ENCODE results near the gene HSPA12B. TPM values are rescaled to one million over a fixed set of nuclear protein-coding genes. Genes with fewer than 3 reads are reported as not detected.

Gene HSPA12B
- total RNA-seq, 1 donor: not detected

DNA sequence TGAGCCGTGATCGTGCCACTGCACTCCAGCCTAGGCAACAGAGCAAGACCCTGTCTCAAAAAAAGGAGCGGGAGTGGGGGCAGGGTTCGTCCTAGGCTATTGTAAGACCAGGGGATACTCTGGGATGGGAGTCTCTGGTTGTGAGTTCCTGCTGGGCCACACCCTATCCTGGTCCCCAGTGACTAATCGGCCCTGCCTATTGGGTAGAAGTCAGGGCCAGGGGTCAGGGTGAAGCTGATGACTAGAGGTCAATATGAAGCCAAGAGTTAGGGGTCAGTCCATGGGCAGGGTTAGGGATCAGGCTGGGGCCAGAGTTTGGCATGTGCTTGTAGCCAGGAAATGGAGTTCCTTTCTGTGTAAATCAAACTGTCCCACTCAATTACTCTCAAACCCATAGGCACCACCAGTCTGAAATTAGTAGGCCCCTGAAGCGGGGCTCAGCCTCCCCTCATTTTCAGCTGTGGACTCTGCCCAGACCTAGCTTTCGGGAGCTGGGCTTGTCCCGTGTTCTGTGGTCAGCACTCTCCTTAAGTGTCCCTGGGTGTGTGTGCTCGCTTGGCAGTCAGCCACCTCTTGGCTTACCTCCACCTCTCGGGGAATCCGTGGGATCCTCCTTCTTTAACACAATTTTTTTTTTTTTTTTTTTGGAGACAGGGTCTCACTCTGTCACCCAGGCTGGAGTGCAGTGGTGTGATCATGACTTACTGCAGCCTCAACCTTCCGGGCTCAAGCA, 1.8 kb downstream of the HSPA12B start:
- no peak for TF ChIP-seq CTCF (IDR thresholded peaks at IDR 0.05; ENCODE audit: insufficient read depth, low read depth, low read length)
- DNase-seq (ENCODE audit: low read depth): no peak
- no peak overlapping the region for H3K4me3 ChIP-seq (ENCODE audit: low read depth, low read length)

DNA sequence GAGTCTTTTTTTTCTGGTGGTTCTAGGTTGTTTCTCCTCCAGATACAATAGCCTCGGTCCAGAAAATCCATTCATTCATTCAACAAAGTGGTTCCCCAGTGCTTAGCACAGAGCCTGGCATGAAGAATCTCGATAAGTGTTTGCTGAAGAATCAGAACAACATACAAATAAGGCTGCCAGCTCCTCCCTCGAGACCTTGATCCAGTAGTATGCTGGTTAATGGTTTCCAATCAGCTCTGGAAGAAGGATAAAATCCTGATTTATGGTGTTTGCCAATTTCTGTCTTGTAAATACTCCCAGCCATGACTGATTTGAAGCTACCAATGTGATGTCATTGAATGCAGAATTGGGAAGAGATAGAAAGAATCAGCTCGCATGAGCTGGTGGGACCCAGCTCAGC, 3.3 kb downstream of the HSPA12B start:
- no peak for TF ChIP-seq CTCF (IDR thresholded peaks at IDR 0.05; ENCODE audit: insufficient read depth, low read depth, low read length)
- H3K4me3 ChIP-seq (ENCODE audit: low read depth, low read length): no peak overlapping the region

DNA sequence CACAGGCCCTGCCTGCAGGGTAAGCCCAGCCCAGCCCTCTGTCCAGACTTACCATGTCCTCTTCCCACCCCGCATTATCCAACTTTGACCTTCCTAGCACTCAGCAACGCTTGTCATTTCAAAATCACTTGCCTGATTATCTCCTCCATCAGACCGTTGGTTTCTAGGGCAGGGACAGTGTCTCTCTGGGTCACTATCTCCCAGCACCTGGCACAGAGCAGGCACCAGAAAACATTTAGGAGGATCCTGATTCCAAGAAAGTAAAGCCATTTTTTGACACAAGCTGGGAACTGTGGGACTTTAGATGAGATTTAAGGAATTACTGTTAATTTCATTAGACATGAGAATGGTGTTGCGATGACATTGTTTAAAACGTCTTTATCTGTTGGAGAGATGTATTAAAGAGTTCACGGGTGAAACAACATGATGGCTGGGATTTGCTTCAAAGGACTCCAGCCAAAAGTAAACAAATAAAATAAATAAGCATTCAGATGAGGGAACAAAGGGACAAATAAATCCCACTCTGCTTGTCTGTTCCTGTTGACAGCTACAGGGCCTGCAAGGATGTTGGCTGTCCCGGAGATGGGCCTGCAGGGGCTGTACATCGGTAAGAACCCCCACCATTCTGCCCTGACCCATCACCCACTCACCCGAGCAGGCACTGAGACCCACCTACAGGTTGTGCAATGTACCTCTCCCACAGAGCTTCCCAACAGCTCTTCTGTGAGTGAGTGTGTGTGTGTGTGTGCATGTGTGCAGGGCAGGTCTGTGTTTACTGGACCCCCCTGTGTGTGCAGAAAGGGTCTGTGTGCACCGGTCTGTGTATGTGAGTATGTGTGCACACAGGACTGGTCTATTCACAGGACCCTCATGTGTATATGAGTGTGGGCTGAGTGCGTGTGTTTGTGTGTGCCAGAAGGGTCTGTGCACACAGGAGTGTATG, 5.9 kb downstream of the HSPA12B start:
- H3K4me3 ChIP-seq (ENCODE audit: low read depth, low read length): no peak overlapping the region
- no peak for DNase-seq (ENCODE audit: low read depth)
- TF ChIP-seq CTCF (IDR thresholded peaks at IDR 0.05; ENCODE audit: insufficient read depth, low read depth, low read length): no peak

More for the DNA sequence above, 3.3 kb downstream of the HSPA12B start:
- DNase-seq (ENCODE audit: low read depth): no peak

DNA sequence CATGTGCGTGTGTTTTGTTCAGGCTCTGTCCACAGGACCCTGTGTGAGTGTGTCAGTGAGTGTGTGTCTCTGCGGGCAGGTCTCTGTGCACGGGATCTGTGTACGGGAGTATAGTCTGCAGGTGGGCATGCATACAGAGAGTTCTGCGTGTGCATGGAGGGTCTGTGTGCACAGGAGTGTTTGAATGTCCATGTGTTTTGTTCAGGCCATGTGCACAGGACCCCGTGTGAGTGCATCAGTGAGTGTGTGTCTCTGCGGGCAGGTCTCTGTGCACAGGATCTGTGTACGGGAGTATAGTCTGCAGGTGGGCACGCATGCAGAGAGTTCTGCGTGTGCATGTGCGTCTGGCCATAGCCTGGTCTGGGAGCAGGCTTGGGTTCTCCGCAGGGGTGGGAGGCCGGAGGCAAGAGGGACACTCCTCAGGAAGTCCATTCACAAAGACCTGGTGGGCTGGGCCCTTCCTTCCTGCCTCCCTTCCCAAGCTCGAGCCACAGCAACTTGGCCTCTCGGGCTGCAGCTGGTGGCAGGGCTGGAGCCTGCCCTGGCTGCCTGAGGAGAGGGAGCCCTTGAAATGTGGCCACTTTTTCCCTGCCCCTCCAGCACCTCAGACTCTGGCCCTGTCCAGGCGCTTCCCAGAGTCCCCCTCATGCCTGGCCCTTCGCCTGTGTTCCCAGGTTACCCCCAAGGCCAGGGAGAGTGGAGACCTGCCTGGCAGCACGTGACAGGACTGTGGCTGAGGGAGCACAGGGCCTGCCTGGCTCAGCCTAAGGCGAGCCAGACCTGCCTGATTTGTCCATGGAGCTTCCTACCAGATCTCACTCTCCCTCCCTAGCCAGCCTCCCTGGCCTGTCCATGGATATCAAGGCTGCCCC, 6.8 kb downstream of the HSPA12B start:
- no peak for TF ChIP-seq CTCF (IDR thresholded peaks at IDR 0.05; ENCODE audit: insufficient read depth, low read depth, low read length)
- no peak overlapping the region for H3K4me3 ChIP-seq (ENCODE audit: low read depth, low read length)
- DNase-seq (ENCODE audit: low read depth): no peak

DNA sequence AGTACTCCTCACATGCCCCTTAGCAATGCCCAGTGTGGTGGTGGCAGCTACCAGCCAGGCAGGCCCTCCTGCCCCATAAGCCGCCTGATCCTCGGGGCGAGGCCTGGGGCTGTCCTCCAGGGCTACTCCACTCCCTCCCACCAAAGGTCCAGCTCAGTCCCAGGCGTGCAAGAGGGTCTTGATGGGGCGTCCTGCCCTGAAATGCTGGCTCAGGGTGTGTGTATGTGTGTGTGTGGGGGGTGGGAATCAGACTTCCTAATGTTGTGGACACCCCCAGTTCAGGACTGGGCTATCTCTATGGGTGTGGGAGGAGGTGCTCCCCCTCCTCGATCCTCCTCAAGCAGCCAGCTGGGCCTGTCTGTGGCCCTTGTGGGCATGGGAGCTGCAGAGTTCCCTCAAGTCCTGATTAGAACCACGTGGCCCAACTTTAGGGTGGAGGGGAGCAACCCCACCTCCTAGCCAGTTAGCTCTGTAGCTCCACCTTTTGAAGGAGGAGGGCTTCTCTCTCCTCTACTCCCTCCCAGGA, 7.5 kb downstream of the HSPA12B start:
- no peak for DNase-seq (ENCODE audit: low read depth)
- H3K4me3 ChIP-seq (ENCODE audit: low read depth, low read length): no peak overlapping the region
- no peak for TF ChIP-seq CTCF (IDR thresholded peaks at IDR 0.05; ENCODE audit: insufficient read depth, low read depth, low read length)

- no peak for TF ChIP-seq CTCF (IDR thresholded peaks at IDR 0.05; ENCODE audit: insufficient read depth, low read depth, low read length)
- H3K4me3 ChIP-seq (ENCODE audit: low read depth, low read length): no peak overlapping the region
- DNase-seq (ENCODE audit: low read depth): no peak
Measured at GRCh38 chr20:3740615-3741301, 8.3 kb downstream of the HSPA12B start.
